Right lobe of liver (tissue), 6 donors: ENCODE results near the gene PLGRKT. TPM values are rescaled to one million over a fixed set of nuclear protein-coding genes. Genes with fewer than 3 reads are reported as not detected.

Experiments used
- ATAC-seq, 4 donors: fragments of 200-7000 bp; cut with Tn5 transposase; one replicate each; pipeline ENCODE4 v1.9.1; 2020; ENCODE audit warnings: mild to moderate bottlenecking in 4 of 4, moderate library complexity in 4 of 4
- DNase-seq, 3 donors: peaks; one replicate each; pipeline ENCODE4 v3.0.0-alpha.2; 2020
- H3K27ac ChIP-seq, 3 donors: fragments of 200-600 bp; one replicate each; pipeline ENCODE4 v1.8.0; 2022
- H3K27me3 ChIP-seq, 2 donors: fragments of 200-600 bp; one replicate each; pipeline ENCODE4 v1.8.0; 2022
- H3K36me3 ChIP-seq, 4 donors: fragments of 200-600 bp; sonication (generic) in 1 of 4; one replicate each; pipeline versions ENCODE4 v1.5.1 to v1.8.0; 2017 to 2022; ENCODE audit warnings: control low read depth in 1 of 4
- H3K4me1 ChIP-seq, 4 donors: fragments of 200-600 bp; sonication (generic) in 1 of 4; one replicate each; pipeline versions ENCODE4 v1.5.1 to v1.8.0; 2017 to 2022; ENCODE audit warnings: control low read depth in 1 of 4
- H3K4me3 ChIP-seq, 3 donors: fragments of 200-600 bp; one replicate each; pipeline ENCODE4 v1.8.0; 2022
- H3K9me3 ChIP-seq, 4 donors: fragments of 200-600 bp; sonication (generic) in 1 of 4; one replicate each; pipeline versions ENCODE4 v1.5.1 to v1.8.0; 2017 to 2022; ENCODE audit warnings: control low read depth in 1 of 4
- POLR2A ChIP-seq: fragments of 450-650 bp; IDR thresholded peaks from one replicate; pipeline ENCODE4 v1.6.1; 2017; ENCODE audit warnings: antibody characterized with exemption, mild to moderate bottlenecking
- WGBS: methylation state at CpG from one replicate; pipeline ENCODE4 v1.1.6; 2018; ENCODE audit warnings: low coverage, low lambda C conversion rate; ENCODE audit not compliant: insufficient coverage; ENCODE audit errors: missing lambda C conversion rate; 5-methylcytosine and 5-hydroxymethylcytosine counted together
- intact Hi-C, 2 donors: fragments of 100-400 bp; cut with DNase I; formaldehyde crosslinking; loops; one replicate each; pipeline versions ENCODE4 v1.11.2 to v1.14.1; 2022
- total RNA-seq, 6 experiments: library from RNA; depleted of rRNA in 2 of 6; stranded (reverse); fragments of >200 nt in 2 of 6; fragmentation: NEBNext Ultra II Directional in 3 of 6; extraction: Animal tissue kit (Norgen Biotek cat#: 25700) in 3 of 6; gene quantifications; one replicate each; pipeline versions ENCODE4 v1.1.0 to v1.2.4, GENCODE V29; 2016 to 2023
- TF ChIP-seq, protein P1 (sequence below), 4 donors: fragments of 200-600 bp in 3 of 4; fragments of 450-650 bp in 1 of 4; IDR thresholded peaks; one replicate each; pipeline versions ENCODE4 v1.5.1 to v1.8.0; 2016 to 2022; ENCODE audit warnings: antibody characterized with exemption in 4 of 4, mild to moderate bottlenecking in 2 of 4
- donor health status: DM: no; HTN: yes; CAD: no.
- donor health status: DM: no; HTN: no; CAD: no.
- donor health status: DM: no; HTN: no; CAD: no.
- donor health status: DM: no; HTN: yes; CAD: no.
- donor health status: DM: no; HTN: yes; CAD: no.

PLGRKT gene
- total RNA-seq, 6 experiments from 2014 or later, result 7.3 to 14.4 (median 11.4) TPM

DNA sequence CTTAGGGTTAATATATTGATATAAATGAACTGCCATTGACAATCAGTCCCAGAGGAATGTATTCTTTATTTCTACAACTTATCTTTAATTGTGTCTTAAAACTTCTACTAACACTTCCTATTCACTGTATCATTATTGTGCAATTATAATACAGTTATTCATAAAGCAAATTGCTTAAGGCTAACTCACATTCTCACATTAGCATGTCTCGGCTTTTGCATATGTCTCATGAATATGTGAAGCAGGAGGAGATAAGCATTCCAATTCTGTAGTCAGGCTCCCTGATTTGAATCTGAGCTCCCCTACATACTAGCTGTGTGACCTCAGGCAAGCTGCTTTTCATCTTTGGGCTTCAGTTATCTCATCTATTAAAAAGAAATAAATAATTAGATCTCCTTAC is 45.4 kb downstream of the PLGRKT start:
- H3K36me3 ChIP-seq, result no peaks in the 10 kb centered on the region
- H3K4me1 ChIP-seq, result no peaks in the 10 kb centered on the region
- H3K9me3 ChIP-seq, result no peaks in the 10 kb centered on the region
- H3K27ac ChIP-seq, result no peak overlapping the region
- DNase-seq (no peak), ATAC-seq (no peak)
- intact Hi-C loops, result no loop called here
- H3K27me3 ChIP-seq, result no peaks in the 10 kb centered on the region
- H3K4me3 ChIP-seq, result no peak overlapping the region
- TF ChIP-seq POLR2A, result no peak
- TF ChIP-seq, protein P1, sequence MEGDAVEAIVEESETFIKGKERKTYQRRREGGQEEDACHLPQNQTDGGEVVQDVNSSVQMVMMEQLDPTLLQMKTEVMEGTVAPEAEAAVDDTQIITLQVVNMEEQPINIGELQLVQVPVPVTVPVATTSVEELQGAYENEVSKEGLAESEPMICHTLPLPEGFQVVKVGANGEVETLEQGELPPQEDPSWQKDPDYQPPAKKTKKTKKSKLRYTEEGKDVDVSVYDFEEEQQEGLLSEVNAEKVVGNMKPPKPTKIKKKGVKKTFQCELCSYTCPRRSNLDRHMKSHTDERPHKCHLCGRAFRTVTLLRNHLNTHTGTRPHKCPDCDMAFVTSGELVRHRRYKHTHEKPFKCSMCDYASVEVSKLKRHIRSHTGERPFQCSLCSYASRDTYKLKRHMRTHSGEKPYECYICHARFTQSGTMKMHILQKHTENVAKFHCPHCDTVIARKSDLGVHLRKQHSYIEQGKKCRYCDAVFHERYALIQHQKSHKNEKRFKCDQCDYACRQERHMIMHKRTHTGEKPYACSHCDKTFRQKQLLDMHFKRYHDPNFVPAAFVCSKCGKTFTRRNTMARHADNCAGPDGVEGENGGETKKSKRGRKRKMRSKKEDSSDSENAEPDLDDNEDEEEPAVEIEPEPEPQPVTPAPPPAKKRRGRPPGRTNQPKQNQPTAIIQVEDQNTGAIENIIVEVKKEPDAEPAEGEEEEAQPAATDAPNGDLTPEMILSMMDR (IDR thresholded peaks at IDR 0.05), result no peak
- 100% methylated on average over 1 of the region's 1 CpG for WGBS

DNA sequence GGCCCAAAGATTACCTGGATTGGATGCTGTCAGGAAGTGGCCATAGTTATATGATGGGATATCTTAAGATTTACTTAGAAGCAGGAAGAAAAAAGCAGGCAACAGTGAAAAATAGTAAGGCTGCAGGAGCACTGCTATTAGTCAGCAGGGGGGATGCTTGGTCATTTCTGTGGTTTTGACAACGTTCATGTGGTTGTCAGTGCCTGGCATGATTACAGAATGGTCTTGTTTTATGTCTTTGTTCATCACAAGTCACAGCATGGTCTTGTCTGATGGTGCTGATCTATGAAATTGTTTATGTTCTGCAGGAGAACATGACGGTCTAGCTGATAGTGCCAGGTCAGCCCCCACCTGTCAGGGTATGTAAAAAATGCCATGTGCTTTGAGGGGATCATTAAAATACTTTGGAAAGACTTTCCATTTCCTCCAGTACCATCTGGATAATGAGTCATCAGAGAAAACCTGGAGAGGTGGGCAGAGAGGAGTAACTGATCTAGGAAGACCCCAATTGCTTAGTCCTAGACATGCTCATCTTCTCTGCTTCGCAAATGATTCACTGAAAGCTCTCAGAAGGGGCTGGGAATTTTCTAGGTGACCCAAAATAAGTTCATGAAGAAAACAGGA is 48.5 kb downstream of the PLGRKT start:
- no peak for ATAC-seq
- 59% methylated on average over 3 of the region's 3 CpGs for WGBS
- Histone ChIP-seq H3K36me3 (no peaks in the 10 kb centered on the region), H3K9me3 (no peaks in the 10 kb centered on the region), H3K4me1 (no peaks in the 10 kb centered on the region), H3K27me3 (no peaks in the 10 kb centered on the region), H3K4me3 (no peak overlapping the region), H3K27ac (no peak overlapping the region)
- no peak for TF ChIP-seq POLR2A
- TF ChIP-seq, protein P1 (IDR thresholded peaks at IDR 0.05), result no peak
- DNase-seq, result no peak
- intact Hi-C loops, result no loop called here

- no peak for TF ChIP-seq POLR2A
- TF ChIP-seq, protein P1 (IDR thresholded peaks at IDR 0.05), result no peak
- no peaks in the 10 kb centered on the region for H3K4me1 ChIP-seq
- no peaks in the 10 kb centered on the region for H3K9me3 ChIP-seq
- H3K36me3 ChIP-seq, result no peaks in the 10 kb centered on the region
- H3K4me3 ChIP-seq, result no peak overlapping the region
- no peak for DNase-seq
- peak in 1 of 4 donors; percentile 18 for ATAC-seq
- intact Hi-C loops, result no loop called here
- no peaks in the 10 kb centered on the region for H3K27me3 ChIP-seq
- WGBS, result 83% methylated on average over 5 of the region's 5 CpGs
- H3K27ac ChIP-seq, result no peak overlapping the region
These were observed 49.5 kb downstream of the PLGRKT start for GRCh38 chr9:5388026-5388819.

DNA sequence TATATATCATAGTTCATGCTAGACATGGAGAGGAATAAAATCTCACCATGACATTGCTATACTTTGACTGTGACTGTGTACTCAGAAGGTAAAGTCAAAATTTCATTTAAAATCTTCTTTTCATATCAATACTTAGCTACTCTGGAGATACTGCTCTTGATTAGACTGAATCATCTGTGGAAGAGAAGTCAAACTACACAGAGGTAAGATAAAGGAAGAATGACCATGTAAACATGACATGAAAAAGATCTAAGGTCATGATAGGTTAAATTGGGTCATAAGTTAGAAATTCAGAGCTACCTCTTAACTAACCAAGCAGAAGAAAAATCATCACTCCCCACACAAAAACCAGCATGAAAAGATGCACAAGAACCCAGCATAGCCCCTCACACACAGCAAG is 53.3 kb downstream of the PLGRKT start:
- Histone ChIP-seq H3K4me3 (no peak overlapping the region), H3K27ac (no peak overlapping the region), H3K27me3 (no peaks in the 10 kb centered on the region), H3K9me3 (no peaks in the 10 kb centered on the region), H3K36me3 (no peaks in the 10 kb centered on the region), H3K4me1 (no peaks in the 10 kb centered on the region)
- DNase-seq (no peak), ATAC-seq (no peak)
- intact Hi-C loops, result no loop called here
- no peak for TF ChIP-seq POLR2A
- TF ChIP-seq, protein P1 (IDR thresholded peaks at IDR 0.05), result no peak
